Muscle of back (tissue), 11 donors: ENCODE results near the gene PLEKHN1. TPM values are rescaled to one million over a fixed set of nuclear protein-coding genes. Genes with fewer than 3 reads are reported as not detected.
A peak's percentile ranks its signal among the peaks of the same experiment; 100 is the strongest.
"Not testable (repeated sequence)": the region's sequence is repeated elsewhere in the genome, so short reads cannot be mapped to it uniquely, and the experiment has no call there.

ENCODE experiments used
- DNase-seq, 3 donors: peaks; one replicate each; pipeline versions ENCODE4 v3.0.0 to v3.0.0-alpha.2; 2013
- polyA plus RNA-seq, 10 donors: library from polyadenylated mRNA; unstranded; fragments of 120-200 nt; gene quantifications; one replicate each; pipeline ENCODE4 v1.2.1, GENCODE V29; 2013; ENCODE audit not compliant: insufficient read length in 10 of 10

Gene PLEKHN1
- polyA plus RNA-seq, 10 donors = 0.10 to 1.3 (median 0.25) TPM; not detected in 5

- DNase-seq = no peak
Observed at GRCh38 chr1:1005774-1006304, 39.6 kb downstream of the PLEKHN1 start.

- no peak for DNase-seq
Observed at GRCh38 chr1:1006305-1007159, 40.2 kb downstream of the PLEKHN1 start.

GRCh38 chr1:1010131-1010530, 43.8 kb downstream of the PLEKHN1 start:
- DNase-seq = not testable (repeated sequence)

- no peak for DNase-seq
Observed at GRCh38 chr1:1011396-1011949, 45.2 kb downstream of the PLEKHN1 start.

- DNase-seq = not testable (repeated sequence)
Observed at GRCh38 chr1:1012736-1013104, 46.4 kb downstream of the PLEKHN1 start.

- DNase-seq = peak; percentile 84 to 95 (median 92)
Observed at GRCh38 chr1:1013105-1013921, 47.0 kb downstream of the PLEKHN1 start, which contains the start of gene ISG15. TSS of gene ISG15 (plus strand) at chr1:1013497. CDS start at chr1:1013574, 77 bp downstream.

GRCh38 chr1:1013922-1014648, 47.8 kb downstream of the PLEKHN1 start:
- DNase-seq = peak in 1 of 3 donors; percentile 75

- no peak for DNase-seq
Observed at GRCh38 chr1:1014799-1015681, 48.8 kb downstream of the PLEKHN1 start.

GRCh38 chr1:1017397-1018320, 51.4 kb downstream of the PLEKHN1 start:
- not testable (repeated sequence) for DNase-seq

- not testable (repeated sequence) for DNase-seq
Observed at GRCh38 chr1:1018321-1018685, 52.0 kb downstream of the PLEKHN1 start.

- DNase-seq = peak; percentile 87 to 89 (median 89)
Observed at GRCh38 chr1:1019122-1019999, 53.1 kb downstream of the PLEKHN1 start.

- no peak for DNase-seq
Observed at GRCh38 chr1:1020000-1020404, 53.7 kb downstream of the PLEKHN1 start, which contains the start of gene AGRN. TSS of gene AGRN (plus strand) at chr1:1020120. CDS start at chr1:1020173, 53 bp downstream.

- DNase-seq = no peak
Observed at GRCh38 chr1:1020415-1021009, 54.2 kb downstream of the PLEKHN1 start.

GRCh38 chr1:1021010-1021919, 55.0 kb downstream of the PLEKHN1 start:
- DNase-seq = peak; percentile 64 to 80 (median 65)

- DNase-seq = no peak
Observed at GRCh38 chr1:1021920-1022259, 55.6 kb downstream of the PLEKHN1 start.

GRCh38 chr1:1022302-1023009, 56.2 kb downstream of the PLEKHN1 start:
- peak in 1 of 3 donors; percentile 41 for DNase-seq
